ENCODE measurements around the gene RIPPLY1. TPM values are rescaled to one million over a fixed set of nuclear protein-coding genes. Genes with fewer than 3 reads are reported as not detected.

RIPPLY1 gene
- total RNA-seq, 1 donor from 2014 or later: not detected

DNA sequence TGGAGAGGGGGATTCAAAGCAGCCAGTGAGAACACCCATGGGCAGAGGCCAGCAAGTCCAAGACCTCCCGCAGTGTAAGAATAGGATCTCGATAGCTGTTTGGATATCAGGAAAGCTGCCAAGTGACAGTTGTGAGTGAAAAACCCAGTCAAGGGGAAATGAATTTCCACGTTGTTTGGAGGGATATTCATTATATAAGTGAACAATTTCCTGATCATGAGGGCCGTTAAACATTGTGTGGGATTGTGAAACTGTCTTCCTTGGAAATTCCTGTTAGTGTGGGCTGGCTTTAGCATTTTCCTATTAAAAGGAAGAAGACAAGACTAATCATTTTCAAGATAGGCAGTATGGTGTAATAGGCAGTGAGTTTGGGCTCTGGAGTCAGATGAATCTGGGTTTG is 32.0 kb upstream of the RIPPLY1 start:
- no peaks in the 10 kb centered on the region for H3K36me3 Mint-ChIP-seq
- H3K27me3 Mint-ChIP-seq (ENCODE audit: low read depth): no peaks in the 10 kb centered on the region
- H3K27ac Mint-ChIP-seq: no peak overlapping the region
- H3K9me3 Mint-ChIP-seq: no peaks in the 10 kb centered on the region
- no peak for TF ChIP-seq CTCF (IDR thresholded peaks at IDR 0.05; ENCODE audit: unreplicated experiment)
- DNase-seq (ENCODE audit: low spot score in 2 of 2, unreplicated experiment in 2 of 2): no peak
- H3K4me1 Mint-ChIP-seq: peaks cover 5% of the 10 kb centered on the region
- H3K4me3 Mint-ChIP-seq: no peak overlapping the region

GRCh38 chrX:106933538-106933961 is 30.4 kb upstream of the RIPPLY1 start:
- H3K36me3 Mint-ChIP-seq: no peaks in the 10 kb centered on the region
- no peaks in the 10 kb centered on the region for H3K9me3 Mint-ChIP-seq
- peaks cover 5% of the 10 kb centered on the region for H3K4me1 Mint-ChIP-seq
- H3K27ac Mint-ChIP-seq: no peak overlapping the region
- H3K4me3 Mint-ChIP-seq: no peak overlapping the region
- H3K27me3 Mint-ChIP-seq (ENCODE audit: low read depth): no peaks in the 10 kb centered on the region
- no peak for DNase-seq (ENCODE audit: low spot score in 2 of 2, unreplicated experiment in 2 of 2)
- no peak for TF ChIP-seq CTCF (IDR thresholded peaks at IDR 0.05; ENCODE audit: unreplicated experiment)

- Mint-ChIP-seq H3K4me3 (no peak overlapping the region), H3K9me3 (no peaks in the 10 kb centered on the region)
Observed at GRCh38 chrX:106932960-106933537, 29.9 kb upstream of the RIPPLY1 start.

GRCh38 chrX:106932492-106932923 is 29.4 kb upstream of the RIPPLY1 start:
- no peak overlapping the region for H3K4me3 Mint-ChIP-seq
- TF ChIP-seq CTCF (IDR thresholded peaks at IDR 0.05; ENCODE audit: unreplicated experiment): no peak
- H3K27me3 Mint-ChIP-seq (ENCODE audit: low read depth): no peaks in the 10 kb centered on the region
- H3K36me3 Mint-ChIP-seq: no peaks in the 10 kb centered on the region
- H3K4me1 Mint-ChIP-seq: peaks cover 5% of the 10 kb centered on the region
- DNase-seq (ENCODE audit: low spot score in 2 of 2, unreplicated experiment in 2 of 2): no peak
- H3K9me3 Mint-ChIP-seq: no peaks in the 10 kb centered on the region
- H3K27ac Mint-ChIP-seq: no peak overlapping the region

More at GRCh38 chrX:106932960-106933537, 29.9 kb upstream of the RIPPLY1 start:
- Mint-ChIP-seq H3K4me1 (peaks cover 5% of the 10 kb centered on the region), H3K27ac (no peak overlapping the region), H3K36me3 (no peaks in the 10 kb centered on the region), H3K27me3 (ENCODE audit: low read depth) (no peaks in the 10 kb centered on the region)
- no peak for DNase-seq (ENCODE audit: low spot score in 2 of 2, unreplicated experiment in 2 of 2)
- TF ChIP-seq CTCF (IDR thresholded peaks at IDR 0.05; ENCODE audit: unreplicated experiment): no peak

GRCh38 chrX:106931831-106932491 is 28.8 kb upstream of the RIPPLY1 start:
- no peak overlapping the region for H3K4me3 Mint-ChIP-seq
- H3K4me1 Mint-ChIP-seq: peaks cover 5% of the 10 kb centered on the region

More at GRCh38 chrX:106931831-106932491, 28.8 kb upstream of the RIPPLY1 start:
- no peak for DNase-seq (ENCODE audit: low spot score in 2 of 2, unreplicated experiment in 2 of 2)
- no peaks in the 10 kb centered on the region for H3K9me3 Mint-ChIP-seq
- no peak for TF ChIP-seq CTCF (IDR thresholded peaks at IDR 0.05; ENCODE audit: unreplicated experiment)
- no peaks in the 10 kb centered on the region for H3K27me3 Mint-ChIP-seq (ENCODE audit: low read depth)
- no peaks in the 10 kb centered on the region for H3K36me3 Mint-ChIP-seq
- no peak overlapping the region for H3K27ac Mint-ChIP-seq
